Colon (tissue), 2 donors: ENCODE data around the gene RADX.
"Not testable (repeated sequence)": the region's sequence is repeated elsewhere in the genome, so short reads cannot be mapped to it uniquely, and the experiment has no call there.

Experiments
- FAIRE-seq: peaks from 2 replicates; lab custom pipeline; 2012; peaks lifted over from hg19 to GRCh38; lab: Jason Lieb, UNC
- donor health status: control.
- donor health status: control.

The RADX gene, protein sequence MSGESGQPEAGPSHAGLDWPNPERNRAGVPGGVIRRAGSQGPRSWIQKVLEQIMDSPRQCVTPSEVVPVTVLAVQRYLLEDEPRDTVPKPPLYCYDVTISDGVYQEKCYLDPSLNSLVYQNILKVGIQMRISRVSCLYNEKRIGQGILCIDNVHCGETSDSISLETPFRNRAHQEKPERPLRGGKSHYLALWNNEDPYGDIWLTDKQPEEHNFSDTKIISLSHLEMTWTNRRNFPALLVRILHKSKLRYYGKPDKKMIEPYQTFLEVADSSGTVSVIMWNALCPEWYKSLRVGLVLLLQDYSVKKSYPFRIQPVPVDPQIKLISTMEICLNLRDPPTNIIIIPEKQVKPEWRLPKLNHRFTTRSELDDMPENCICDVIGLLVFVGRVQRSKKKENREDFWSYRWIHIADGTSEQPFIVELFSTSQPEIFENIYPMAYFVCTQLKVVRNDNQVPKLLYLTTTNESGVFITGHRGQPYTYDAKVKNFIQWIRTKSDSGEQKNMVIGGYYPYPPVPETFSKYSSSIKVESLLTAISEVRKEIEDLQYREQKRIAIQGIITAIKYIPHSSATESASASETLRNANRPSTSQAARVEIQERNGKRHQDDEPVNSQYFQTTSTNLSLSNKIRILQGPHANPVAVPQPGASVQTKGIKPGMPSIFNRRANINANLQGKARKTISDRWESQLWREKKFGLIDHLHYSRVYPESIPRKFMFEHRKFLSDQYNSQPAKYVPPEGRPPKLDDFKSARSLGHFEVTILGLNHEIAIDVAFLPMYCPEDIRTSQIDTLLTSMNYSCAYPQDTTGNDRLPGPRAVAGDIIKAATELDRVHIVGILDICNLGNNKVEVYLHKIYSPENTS

DNA sequence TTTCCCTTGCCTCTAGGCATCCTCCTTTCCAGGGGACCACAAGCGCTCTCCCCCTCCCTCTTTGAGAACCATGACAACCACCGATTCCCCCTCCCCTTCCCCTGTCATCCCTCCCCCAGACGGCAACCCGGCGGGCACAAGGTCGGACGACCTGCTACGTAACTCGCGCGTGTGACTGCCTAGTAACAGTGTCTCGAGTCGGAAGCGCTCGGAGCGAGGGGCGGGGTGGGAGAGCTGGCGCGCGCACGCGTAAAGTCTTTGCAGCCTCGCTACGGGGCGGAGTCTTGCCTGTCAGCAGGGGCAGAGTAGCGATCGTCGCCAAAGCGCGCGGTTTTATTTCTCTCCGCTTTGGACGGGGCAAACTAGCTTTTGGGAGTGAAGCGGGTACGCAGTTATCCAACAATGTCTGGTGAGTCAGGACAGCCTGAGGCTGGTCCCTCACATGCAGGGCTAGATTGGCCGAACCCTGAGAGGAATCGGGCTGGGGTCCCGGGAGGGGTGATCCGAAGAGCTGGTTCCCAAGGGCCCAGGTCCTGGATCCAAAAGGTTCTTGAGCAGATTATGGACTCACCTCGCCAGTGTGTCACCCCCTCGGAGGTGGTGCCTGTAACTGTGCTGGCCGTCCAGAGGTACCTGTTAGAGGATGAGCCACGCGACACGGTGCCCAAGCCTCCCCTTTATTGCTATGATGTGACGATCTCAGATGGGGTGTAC, at the start of gene RADX:
Gene RADX, plus strand, starts transcription at position 300 of the 714 bp plus-strand sequence. Its CDS starts 103 bp downstream, at position 403.
- FAIRE-seq, result no peak

DNA sequence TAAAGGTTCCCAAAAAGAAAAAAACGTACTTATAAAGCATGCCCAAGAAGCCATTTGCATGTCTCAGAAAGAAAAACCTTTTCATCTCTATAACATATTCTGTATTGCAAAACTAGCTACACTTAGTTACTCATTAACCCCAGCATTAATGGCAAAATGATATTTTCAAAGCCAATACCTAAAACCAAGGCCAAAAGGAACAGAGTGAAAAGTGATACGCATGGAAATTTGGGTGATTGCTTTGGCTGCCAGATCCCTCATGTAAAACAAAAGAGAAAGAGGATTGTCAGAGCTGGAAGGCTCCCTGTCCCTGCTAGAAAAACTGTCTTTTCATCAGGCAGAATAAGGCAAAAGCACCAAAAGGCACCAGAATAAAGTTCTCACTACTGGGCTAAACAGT, 46.8 kb upstream of the RADX start:
- no peak for FAIRE-seq

DNA sequence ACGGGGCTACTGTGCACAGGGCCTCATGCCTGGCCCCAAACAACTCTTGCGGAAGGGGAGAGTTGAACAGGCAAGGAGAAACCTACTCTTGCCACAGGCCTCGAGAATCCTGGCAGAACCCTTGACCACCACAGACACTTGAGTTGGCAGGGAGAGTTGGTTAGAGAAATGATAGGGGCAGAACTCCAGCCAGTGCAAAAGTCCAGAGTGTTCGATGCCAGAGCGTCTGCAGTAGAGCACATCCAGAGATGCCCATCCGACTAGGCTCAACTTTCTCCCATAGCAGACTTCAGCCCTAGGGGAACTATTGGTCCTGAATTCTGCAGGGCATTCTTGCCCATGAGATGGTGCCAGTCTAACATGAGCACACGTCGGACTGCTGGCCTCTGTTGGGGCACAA, 45.4 kb upstream of the RADX start:
- no peak for FAIRE-seq

DNA sequence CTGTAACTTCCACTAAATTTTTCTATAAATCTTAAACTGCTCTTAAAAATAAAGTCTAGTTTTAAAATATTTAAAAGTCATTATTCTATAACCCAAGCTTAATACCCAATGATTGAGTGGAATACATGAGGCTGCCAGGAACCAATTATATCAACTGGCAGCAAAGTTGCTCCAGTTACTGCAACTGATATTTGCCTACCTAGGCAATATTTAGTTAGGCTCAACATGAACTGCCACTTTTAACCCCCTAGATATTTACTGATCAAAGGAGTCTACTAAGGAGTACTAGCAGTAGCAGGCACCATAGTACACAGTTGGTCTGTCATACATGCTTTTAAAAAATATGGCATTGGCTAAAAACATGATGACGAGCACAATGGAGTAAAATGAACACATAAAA, 29.9 kb upstream of the RADX start:
- FAIRE-seq, result no peak

DNA sequence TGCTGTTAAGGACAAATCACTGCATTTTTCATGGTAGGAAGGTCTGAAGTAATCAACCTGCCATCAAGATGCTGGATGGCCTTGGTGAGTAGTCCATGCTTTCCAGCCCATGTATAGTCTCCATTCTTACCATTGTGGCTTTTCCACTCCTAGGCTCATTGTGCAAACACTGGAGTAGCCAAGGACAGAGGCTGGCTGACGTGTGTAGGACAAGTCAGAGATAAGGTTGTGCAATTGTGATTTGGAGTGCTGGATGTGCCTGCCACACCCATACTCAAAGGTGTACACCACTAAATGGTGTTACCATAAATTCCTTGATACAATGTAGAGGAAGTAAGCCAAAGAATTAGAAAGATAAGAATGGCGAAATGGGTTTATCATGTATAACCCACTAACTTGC, 26.3 kb upstream of the RADX start:
- no peak for FAIRE-seq

DNA sequence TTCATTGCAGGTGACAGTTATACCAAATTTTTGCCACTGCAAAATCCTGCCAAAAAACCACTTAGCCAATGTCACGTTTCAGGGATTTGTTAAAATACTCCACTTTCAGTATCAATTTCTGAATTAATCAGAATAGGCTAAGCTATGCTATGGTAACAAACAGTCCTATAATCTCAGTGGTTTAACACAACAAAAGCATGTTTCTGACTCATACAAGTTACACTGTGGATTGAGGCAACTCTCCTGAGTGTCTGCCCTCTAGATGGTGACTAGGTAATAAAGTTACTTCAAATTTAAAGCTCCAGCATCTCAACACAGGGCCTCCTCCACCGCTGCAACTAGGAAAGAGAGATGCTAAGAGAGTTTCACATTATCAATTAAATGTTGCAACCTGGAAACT, 23.0 kb upstream of the RADX start:
- FAIRE-seq, result no peak

DNA sequence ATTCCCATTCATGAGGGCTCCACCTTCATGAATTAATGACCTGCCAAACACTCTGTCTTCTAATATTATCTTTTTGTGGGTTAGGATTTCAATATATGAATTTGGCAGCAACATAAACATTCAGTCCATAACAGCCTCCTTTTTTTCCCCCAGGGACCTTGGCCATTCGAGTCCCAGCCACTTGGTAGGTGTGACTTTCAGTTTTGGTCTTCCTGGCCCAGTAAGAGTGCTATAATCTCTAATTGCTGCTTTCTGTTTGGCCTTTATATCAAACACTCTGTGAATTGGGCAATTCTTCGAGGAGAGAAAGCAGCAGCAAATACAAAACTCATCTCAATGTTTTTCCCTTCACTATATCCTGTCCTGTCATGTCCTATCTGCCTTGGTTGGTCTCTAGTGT, 12.4 kb upstream of the RADX start:
- no peak for FAIRE-seq

DNA sequence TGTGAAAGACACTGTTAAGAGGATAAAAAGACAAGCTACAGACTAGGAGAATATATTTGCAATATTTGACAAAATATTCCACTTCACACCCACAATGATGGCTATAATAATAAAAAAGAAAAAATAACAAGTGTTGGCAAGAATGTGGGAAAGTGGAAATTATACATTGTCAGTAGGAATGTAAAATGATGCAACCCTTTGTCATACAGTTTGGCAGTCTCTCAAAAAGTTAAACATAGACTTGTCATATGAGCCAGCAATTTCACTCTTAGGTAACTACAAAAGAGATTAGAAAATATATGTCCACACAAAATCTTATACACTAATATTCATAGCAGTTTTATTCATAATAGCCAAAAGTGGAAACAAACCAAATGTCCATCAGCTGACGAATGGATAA, 5.2 kb upstream of the RADX start:
- no peak for FAIRE-seq

DNA sequence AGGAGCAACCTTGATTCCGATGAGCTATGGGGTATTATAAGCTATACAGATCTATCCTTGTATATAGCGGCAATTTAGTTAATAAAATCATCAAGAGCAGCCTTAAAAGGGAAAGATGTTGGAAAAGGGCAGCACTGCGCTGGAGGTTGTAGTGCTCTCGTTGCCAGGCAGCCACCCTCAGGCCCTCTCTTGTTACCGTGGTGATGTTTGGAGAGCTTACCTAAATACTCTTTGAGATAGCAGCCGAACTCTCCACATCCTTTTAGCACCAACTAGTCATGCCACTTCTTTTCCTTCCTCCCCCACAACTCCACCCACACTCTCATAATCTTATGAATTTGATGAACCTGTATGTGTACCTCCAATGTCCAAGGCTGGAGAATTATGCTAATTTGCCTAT, 3.8 kb upstream of the RADX start:
- no peak for FAIRE-seq

DNA sequence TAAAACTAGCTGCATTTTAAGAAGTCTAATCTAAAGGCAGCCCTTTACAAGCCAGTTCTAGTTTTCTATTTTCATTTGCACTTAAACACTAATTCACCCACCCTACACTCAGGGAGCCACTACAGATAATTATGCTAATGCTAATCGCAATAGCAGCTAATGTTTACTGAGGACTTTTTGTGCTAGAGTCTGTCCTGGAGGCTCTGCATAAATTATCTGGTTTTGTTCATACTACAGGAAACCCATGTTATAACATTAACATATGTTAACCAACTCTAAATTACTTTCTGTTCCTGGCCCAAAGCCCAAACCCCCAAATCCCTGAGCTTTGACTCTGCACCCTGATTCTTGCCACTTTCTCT, 480 bp upstream of the RADX start:
- FAIRE-seq, result peak; percentile 74

DNA sequence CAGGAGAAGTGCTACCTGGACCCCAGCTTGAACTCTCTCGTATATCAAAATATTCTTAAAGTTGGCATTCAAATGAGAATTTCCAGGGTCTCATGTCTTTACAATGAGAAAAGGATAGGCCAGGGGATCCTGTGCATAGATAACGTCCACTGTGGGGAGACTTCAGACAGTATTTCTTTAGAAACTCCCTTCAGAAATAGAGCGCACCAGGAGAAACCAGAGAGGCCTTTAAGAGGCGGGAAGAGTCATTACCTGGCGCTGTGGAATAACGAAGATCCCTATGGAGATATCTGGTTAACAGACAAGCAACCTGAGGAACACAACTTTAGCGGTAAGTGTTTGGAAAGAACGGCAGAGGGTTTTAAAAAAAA, 600 bp downstream of the RADX start:
- FAIRE-seq, result no peak

DNA sequence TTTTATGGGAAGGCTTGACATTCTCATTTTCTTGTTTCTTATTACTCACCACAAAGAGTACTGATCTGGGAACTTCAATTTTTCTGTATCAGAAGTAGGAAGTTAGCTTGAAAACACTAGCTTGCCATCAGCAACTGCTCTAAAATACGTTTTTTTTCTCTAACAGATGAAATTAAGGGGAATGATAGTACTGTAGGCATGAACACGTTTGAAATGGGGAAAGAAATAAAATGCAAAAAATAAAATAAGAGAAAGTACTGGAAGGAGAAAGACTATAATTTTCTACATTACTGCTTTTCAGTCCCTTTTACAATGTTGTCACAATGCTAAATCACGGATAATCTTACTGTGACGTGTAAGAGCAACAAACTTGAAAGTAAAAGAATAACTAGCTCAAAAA, 1.5 kb downstream of the RADX start:
- no peak for FAIRE-seq

DNA sequence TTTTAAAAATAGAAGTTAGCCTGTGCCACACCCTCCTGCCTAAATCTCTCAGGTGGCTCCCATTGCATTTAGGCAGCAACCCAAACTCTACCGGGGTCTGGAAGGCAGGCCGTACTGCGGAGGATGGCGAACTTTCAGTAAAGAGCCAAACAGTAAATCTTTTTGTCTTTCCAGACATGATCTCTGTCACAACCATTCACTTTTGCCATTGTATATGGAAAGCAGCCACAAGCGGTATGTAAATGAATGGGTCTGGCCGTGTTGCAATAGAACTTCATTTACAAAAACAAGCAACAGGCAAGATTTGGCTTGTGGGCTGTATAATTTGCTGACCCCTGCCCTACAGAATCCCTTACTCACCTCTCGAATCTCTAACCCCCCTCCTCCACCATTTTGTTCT, 3.3 kb downstream of the RADX start:
- FAIRE-seq, result no peak

DNA sequence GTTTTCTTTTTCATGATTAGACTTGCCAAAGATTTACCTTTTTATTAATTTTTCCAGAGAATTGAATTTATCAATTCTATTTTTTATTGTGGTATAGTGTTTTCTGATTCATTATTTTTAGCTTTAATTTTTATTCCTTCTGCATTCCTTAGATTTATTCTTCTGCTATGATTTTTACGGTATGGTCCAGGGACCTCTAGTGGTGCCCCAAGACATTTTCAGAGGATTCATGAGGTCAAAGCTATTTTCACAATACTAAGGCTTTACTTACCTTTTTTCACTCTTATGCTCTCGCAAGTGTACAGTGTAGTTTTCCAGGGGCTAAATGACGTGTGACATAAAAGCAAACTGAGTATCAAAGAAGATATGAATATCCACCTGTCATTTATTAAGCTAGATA, 8.0 kb downstream of the RADX start:
- FAIRE-seq, result peak; percentile 91

DNA sequence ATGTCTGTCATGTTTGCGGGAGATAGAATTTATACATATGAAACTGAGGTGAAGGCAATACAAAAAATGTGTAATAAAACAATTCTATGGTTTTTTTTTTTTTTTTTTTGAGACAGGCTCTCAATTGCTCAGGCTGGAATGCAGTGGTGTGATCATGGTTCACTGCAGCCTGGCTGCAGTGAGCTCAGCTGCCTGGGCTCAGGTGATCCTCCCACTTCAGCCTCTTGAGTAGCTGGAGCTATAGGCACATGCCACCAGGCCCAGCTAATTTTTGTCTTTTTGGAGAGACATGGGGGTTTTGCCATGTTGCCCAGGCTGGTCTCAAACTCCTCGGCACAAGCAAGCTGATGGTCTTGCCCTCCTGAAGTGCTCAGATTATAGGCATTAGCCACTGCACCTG, 10.1 kb downstream of the RADX start:
- FAIRE-seq, result no peak

DNA sequence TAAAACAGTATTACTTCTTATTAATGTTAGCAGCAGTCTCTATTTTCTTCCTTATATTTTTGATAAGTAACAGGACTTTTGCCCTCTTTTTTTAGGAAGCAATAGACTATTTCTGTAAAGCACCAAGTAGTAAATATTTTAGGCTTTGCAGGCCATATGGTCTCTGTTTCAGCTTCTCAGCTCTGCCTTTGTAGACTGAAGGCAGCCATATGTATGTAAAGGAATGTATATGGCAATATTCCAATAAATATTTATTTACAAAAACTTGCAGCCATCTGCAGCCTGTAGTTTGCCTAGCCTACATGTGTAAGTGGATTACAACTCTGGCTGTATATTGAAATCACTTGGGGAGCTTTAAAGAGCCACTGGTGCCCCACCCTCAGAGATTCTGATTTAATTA, 15.0 kb downstream of the RADX start:
- FAIRE-seq, result no peak

DNA sequence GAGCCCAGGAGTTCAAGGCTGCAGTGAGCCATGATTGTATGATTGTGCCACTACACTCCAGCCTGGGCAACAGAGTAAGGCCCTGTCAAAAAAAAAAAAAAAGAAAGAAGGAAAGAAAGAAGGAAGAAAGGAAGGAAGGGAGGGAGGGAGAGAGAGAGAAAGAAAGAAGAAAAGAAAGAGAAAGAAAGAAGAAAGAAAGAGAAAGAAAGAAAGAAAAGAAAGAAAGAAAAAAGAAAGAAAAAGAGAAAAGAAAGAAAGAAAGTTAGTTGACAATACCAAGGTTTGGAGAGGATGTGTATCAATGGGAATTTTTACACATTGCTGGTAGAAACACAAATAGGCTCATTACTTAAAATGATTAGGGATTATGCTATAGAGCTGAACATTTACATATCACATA, 19.8 kb downstream of the RADX start:
- no peak for FAIRE-seq

DNA sequence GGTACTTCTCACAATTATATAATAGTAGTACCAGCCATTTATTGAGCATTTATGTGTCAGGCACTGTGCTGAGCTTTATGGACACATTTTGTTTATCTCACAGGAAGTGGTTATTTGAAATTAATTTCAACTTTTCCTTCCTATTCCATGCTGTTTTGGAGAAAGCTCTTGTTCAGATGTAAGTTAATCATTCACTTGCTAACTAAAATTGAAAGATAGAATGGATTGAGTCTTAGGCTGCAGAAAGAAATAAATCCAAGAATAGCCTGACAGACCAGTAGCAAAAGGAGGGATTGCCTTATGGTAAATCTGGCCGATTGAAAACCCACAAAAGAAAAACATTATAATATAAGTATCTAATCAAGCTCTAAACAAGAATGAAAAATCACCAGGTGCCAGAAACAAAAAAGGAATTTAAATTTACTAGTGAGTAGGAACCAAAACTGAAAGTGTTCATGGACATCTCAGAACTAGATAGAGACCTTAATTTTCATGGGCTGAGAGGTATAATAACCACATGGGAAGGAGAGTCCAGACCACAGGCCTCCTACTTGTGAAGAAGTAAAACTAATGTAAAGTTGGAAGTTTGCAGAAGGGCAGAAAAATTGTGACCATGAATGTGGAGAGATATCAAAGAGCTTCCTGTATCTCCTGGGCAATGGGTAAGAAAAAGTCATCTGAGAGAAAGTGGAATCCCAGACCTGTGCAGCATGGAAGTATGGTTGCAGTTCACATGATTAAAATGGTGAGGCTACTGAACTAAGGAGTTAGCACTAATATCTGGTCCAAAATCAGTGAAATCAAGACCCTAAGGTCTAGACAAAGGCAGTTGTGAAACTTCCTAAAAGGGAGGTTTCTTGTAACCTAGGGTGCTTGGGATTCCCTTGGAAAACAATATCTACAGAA, 38.0 kb downstream of the RADX start:
- no peak for FAIRE-seq

DNA sequence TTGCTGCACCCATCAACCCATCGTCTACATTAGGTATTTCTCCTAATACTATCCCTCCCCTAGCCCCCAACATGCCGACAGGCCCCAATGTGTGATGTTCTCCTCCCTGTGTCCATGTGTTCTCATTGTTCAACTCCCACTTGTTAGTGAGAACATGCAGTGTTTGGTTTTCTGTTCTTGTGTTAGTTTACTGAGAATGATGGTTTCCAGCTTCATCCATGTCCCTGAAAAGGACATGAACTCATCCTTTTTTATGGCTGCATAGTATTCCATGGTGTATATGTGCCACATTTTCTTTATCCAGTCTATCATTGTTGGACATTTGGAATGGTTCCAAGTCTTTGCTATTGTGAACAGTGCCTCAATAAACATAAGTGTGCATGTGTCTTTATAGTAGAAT, 41.8 kb downstream of the RADX start:
- FAIRE-seq, result not testable (repeated sequence)

DNA sequence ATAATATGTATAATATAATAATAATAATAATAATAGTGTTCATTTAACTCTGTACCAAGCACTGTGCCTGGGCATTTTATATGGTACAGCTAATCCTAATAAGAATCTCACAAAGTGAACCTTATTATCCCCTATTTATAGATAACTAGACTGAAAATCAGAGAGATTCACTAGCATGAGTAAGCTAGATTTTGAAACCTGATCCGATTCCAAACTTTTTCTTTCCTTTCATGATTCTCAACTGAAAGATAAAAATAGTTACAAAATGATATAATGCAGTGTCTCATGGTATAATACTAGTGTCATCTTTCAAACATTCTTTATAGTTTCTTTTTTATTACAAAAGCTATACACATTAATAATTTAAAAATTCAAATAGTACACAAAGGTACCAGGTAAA, 58.9 kb downstream of the RADX start:
- no peak for FAIRE-seq

DNA sequence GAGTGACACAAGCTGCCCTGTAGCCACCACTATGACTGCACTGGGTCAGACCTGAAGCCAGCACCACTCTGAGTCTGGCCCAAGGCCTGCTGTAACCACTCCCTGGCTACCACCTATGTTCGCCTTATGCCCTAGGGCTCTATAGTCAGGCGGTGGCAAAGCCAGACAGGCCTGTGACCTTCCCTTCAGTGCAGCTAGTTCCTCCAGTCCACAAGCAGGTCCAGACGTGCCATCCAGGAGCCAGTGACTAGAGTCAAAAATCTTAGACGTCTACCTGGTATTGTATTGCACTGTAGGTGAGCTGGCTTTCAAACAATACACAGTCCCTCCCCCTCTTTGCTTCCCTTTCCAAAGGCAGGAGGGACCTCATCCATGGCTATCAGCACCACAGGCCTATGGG, 60.7 kb downstream of the RADX start:
- FAIRE-seq, result no peak

DNA sequence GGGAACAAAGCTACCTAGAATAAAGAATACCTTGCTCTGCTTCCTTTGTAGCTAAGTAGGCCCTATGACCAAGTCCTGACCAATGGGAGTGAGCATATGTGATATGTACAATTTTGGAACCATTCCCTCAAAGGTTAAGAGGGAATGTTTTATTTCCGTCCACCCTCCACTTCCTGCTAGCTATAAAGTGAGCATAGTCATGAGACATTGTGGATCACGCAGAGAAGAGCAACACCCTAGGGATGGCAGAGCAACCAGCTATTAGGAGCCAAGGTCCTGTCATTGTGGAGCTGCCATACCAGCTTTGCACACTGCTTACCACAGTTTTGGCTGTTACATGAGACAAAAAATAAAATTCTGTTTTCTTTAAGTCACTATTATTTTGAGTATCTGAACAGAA, 68.9 kb downstream of the RADX start:
- FAIRE-seq, result no peak
